HG02610 (cell line): Measurements from ENCODE around the gene PPP5C.
"Not testable (repeated sequence)": the region's sequence is repeated elsewhere in the genome, so short reads cannot be mapped to it uniquely, and the experiment has no call there.

ENCODE experiments used
- ATAC-seq: cut with Tn5 transposase; IDR thresholded peaks from one replicate; pipeline ENCODE4 v1.9.1; 2021; ENCODE audit warnings: mild to moderate bottlenecking, moderate library complexity; ENCODE audit not compliant: unreplicated experiment

Gene PPP5C

DNA sequence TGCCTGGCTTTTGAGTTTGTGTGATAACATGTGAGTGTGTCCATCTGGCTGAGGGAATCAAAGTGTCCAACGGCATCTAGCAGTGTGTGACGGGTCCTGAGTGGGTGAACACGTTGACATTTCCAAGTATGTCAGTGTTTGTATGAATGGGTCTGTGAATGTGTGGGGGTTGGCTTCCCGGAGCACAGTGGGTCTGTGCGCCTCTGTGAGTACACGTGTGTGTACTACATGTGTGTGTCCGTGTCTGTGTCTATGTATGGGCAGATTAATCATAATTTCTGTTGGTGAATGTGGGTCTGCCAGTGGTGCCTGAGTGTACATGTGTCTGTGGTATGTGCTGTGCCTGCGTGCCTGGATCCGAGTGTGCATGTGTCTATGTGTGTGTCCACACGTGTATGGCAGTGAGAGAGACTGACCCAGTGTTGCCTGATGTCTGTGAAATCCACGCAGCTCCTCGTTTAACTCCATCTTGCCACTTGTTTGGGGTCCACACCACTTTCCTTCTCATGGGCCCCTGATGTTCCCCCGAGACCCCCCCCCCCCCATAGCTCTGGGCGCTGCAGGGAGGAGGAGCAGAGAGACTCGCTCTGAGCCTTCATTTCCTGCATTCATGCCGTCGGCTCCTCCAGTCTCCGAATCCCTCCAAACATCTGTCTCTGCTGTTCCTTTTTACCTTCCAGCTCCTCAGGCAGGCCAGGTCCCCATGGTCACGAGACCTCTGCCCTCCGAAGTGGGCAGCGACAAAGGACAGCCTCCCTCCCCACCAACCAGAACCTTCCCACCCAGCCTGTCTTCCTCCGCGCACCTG, 61.2 kb downstream of the PPP5C start:
- ATAC-seq: no peak

DNA sequence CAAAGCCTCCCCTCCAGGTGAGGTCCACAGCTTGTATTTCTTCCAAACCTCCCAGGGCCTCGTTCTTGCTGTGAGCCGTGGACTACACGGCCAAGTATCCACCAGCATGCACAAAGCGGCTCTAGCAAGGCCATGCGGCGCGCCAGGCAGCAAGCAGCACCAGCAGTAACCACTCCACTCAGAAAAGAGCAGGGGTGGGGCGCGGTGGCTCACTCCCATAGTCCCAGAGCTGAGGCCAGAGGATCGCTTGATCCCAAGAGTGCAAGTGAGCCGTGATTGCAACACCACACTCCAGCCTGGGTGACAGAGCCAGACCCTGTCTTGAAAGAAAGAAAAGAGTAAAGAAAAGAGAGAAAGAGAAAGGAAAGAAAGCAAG, 61.8 kb downstream of the PPP5C start:
- no peak for ATAC-seq

DNA sequence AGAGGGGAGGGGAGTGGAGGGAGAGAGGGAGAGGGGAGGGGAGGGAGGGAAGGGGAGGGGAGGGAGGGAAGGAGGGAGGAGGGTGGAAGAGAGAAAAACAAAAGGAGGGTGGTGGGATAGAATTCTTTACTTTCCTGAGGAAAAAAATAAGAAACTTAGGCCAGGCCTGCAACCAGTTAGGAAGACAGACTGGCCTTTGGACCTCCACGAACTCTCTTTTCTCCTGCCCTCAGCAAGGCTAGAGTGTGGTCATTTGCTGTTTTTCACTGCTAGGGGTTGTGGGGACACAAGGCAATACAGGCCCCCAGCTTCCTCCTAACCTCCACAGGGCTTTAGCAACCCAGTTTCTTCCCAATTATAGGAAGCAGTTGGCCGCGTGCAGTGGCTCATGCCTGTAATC, 62.3 kb downstream of the PPP5C start:
- ATAC-seq: no peak

DNA sequence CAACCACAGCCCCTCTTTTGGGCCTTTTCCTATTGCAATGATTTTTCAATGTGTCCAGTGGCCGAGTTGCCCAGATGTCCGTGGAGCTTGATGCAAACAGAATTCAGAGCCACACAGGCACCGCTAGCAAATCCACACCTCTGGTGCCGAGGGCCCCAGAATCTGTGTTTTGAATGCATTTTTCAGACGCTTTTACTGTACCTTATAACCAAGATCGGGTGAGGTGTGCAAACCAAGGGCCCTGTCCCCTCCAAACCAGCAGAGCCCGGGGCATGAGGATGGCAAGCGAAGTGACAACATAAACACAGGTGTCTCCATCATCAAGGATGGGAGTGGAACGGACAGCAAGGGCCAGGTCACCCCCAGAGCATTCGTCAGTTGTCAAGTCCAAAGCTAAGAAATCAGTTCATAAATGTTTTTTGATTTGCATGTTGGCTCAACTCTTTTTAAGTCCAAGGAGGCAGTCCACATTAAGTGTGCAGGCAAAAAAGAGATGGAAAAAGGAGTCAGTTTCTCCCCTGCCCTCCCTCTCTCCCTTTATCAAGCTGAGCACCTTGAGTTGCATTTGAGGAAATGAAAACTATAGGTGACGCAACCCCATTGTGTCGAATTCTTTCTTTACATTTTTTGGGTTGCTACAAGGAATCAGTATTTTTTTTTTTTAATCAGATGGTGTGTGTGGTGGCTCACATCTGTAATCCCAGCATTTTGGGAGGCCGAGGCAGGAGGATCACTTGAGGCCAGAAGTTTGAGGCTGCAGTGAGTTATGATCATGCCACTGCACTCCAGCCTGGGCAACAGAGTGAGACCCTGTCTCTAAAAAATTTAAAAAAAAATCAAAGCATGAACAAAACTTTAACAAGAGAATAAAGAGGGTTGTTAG, 63.6 kb downstream of the PPP5C start:
- no peak for ATAC-seq

DNA sequence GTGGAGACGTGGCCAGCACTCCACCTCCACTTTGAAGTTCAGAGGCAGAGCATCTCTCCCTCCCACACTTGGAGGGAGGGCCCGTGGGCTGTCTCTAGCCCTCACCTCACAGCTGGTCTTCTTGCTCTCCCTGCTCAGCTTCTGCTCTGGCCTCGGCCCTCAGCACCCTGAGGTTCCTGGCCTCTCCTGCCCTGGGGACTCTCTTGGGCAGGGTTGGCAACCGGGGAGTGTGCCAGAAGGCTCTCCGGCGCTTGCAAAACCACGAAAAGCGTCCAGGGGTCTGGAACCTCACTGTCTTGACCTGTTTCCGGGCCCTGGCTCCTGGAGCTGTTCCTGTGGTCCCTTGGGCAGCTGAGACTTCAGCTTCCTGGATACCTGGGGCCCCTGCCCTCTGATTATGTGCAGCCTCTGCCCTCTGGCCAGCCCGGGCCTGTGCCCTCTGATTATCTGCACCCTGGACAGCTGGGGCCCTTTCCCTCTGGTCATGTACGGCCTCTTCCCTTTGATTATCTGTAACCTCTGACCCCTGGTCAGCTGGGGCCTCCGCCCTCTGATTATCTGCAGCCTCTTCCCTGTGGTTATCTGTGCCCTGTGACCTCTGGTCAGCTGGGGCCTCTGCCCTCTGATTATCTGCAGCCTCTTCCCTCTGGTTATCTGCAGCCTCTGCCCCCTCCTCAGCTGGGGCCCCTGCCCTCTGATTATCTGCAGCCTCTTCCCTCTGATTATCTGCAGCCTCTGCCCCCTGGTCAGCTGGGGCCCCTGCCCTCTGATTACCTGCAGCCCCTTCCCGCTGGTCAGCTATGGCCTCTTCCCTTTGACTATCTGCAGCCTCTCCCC, 64.4 kb downstream of the PPP5C start:
- ATAC-seq: no peak

DNA sequence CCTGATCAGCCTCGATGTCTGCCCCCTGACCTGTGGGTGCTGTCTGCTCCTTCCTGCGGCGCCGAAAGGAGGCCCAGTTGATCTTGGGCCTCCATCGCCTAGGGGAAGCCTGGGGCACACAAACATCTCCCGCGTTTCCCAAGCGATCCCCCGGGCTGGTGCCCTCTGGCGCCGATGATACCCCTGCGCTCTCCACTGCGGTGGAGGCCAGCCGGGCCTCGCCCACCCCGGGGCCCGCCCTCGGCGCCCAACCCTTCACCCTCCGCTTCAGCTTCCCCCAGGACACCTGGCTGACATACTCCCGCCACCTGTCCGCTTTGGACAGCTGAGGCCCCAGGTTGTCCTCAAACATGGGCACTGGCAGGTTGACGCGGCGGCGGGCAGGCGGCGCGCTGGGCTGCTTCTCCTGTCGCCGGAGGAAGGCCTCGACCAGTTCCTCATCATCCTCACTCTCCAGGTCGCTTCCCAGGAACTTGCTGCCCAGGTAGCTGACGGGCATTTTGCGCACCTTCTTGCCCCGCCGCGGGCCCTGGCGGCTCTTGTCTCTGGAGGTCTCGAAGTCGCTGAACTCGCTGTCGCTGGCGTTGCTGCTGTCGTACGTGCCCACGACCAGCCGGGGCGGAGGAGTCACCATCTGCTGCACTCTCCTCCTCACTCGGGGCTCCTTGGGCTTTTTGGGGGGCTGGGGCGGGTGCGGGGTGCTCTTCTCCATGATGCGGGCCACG, 65.2 kb downstream of the PPP5C start:
- ATAC-seq: no peak

DNA sequence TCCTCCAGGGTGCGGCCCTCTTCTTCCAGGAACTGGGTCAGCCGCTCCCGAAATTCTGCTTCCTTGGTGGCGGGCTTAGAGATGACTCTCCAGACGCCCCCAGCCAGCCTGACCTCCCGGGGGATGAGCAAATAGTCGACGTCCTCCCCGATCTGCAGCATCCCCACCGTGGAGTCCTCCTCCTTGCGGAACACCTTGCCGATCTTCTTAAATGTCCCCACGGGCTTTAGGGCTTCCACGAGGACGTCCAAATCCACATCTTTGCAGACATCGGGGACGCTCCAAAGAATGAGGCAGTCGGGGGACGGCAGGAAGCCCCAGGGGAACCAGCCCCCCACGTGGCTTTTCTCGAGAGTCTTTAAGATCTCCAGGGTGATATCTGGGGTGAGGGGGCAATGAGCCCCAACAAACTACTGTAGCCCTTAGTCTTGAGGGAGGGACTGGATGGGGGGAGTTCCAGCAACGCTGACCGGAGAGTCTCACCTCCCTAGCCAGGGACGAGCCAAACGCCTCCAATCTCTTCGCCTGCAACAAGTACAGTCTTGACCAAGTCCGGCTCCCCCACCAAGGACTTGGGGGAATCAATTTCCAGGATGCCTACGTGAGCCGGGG, 65.9 kb downstream of the PPP5C start:
- ATAC-seq: no peak

DNA sequence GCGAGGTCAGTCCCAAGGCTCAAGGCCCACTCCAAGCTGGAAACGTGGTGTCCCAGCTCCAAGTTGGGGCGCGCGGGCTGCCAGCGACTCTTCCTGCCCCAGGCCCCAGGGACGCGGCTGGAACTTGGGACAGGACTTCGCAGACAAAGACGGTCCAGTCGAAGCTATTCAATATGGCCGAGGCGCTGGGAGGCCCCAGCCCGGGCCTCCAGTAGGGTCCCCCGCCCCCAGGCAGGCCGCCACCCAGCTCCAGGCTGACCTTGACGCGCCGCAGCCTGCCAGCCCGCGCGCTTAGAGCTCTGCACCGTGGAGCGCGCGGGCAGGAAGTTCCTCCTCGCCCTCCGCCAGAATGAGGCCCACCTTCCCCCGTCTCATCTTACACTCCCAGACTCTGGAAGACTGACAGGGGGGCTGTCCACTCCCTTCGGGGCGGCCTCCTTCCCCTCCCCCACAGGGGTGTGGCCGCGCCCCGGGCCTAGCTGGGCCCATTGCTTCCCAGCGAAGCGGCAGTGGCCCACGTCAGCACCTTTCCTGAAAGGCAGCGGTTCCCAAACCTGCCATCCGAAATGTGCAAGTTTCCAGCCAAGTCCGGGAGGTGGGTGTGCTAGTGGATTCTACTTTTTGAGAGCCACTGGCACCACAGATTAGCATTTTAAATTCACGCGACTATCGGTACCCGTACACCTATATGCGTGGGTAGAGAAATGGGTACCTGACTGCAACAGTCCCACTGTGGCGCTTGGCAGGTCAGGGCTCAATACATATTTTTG, 66.6 kb downstream of the PPP5C start, which contains the start of gene CCDC8:
TSS of gene CCDC8 (minus strand) at position 303 of the 770 bp plus-strand sequence. CDS start 754 bp downstream, outside the sequence.
- ATAC-seq: no peak

DNA sequence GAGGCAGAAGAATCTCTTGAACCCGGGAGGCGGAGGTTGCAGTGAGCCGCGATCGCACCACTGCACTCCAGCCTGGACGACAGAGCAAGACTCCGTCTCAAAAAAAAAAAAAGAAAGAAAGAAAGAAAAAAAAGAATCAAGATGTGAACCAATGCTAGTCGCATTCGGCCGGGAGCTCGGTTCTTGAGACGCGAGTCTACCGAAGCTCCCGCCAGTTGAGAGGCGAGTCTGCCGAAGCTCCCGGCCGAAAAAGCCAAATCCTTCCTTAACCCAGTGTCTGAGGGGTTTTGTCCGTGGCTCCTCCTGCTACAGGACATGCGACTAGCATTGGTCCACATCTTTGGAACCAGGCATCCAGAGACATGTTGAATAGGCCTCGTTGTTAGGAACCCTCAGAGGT, 68.0 kb downstream of the PPP5C start:
- not testable (repeated sequence) for ATAC-seq

DNA sequence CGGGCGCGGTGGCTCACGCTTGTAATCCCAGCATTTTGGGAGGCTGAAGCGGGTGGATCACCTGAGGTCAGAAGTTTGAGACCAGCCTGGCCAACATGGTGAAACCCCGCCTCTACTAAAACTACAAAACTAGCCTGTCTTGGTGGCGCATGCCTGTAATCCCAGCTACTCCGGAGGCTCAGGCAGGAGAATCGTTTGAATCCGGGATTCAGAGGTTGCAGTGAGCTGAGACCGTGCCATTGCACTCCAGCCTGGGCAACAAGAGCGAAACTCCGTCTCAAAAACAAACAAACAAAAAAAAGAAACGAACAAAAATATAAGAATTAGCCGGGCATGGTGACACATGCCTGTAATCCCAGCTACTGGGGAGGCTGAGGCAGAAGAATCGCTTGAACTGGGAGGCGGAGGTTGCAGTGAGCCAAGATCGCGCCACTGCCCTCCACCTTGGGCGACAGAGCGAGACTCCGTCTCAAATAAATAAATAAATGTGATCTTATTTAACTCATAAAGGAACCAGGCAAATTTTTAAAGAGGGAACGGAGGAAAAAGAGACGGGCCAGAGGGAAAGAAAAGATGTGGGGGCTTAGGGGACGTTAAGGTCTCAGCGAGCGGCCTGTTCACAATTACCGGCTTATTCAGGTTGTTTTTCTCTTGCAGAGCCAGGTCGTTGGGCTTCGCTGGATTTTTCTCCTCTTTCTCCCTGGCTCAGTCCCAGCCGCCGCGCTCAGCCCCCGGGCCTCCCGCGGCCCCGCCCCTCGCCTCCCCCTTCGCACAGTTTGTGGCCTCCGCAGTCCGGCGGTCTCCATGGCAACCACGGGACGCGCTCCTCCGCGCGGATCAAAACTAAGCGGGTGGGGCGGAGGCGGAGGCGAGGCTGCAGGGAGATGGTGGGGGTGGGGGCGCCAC, 69.2 kb downstream of the PPP5C start:
- not testable (repeated sequence) for ATAC-seq

DNA sequence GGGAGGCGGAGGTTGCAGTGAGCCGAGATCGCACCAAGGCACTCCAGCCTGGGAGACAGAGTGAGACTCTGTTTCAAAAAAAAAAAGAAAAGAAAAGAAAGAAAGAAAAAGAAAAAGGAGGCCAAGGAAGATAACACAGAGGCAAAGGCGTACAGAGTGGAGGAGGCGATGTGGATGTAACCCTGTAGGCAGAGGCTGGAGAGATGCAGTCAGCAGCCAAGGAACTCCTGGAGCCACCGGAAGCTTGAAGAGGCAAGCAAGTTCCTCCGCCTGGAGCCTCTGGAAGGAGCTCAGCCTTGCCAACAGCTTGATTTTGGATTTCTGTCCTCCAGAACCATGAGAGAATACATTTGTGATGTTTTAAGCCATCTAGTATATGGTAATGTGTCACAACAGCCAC, 73.2 kb downstream of the PPP5C start:
- ATAC-seq: no peak

DNA sequence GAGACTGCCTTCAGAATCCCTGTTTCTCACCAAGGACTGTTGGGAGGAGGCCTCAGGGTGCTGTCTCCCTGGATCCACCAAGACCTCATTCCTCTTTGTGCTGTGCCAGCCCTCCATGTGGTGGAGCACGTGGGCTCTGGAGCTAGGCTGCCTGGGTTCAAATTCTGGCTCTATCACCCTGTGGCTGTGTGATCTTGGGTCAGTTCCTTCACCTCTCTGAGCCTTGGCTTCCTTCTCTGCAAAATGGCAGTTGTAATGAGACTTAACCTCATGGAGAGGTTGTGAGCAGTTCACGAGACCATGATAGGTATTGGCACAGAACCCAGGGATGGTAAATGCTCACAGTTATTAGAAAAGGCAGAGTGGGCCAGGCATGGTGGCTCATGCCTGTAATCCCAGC, 75.5 kb downstream of the PPP5C start:
- ATAC-seq: no peak

DNA sequence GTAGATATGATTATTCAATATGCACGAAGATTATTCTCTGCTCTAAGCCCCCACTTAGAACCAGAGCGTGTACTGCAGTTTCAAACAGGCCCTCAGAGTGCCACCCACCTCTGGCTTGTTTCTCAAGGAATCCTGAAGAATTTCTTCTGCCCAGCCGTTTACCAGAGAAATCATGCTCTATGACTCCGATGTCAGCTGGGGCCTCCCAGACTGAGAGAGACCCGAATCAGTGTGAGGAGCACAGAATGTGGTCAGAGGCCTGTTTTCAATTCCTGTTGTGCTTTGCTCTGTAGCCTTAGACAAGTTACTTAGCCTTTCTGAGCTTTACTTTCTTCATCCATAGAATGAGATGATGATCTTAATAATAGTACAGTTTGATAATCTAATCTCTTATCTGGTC, 76.3 kb downstream of the PPP5C start:
- no peak for ATAC-seq

DNA sequence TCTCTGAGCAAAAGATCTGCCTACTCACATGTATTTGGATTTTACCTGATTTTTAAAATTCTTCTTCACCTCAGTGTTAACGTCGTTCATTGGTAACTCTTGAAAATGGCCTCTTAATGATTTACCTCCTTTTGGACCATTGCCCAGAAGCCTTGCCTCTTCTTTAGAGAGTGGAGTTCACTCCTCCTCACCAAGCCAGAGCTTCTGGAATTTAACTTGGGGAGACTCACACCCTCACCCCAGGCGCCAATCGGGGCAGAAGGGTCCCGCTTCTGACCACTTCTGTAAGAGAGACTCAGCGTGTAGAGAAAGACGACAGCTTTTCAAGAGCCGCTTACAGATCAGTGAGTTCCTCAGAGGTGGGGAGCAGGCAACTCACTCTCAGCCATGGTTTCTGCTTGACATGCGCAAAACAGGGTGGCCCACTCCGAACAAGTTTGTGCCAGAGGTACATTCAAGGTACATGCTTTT, 79.2 kb downstream of the PPP5C start:
- ATAC-seq: no peak

DNA sequence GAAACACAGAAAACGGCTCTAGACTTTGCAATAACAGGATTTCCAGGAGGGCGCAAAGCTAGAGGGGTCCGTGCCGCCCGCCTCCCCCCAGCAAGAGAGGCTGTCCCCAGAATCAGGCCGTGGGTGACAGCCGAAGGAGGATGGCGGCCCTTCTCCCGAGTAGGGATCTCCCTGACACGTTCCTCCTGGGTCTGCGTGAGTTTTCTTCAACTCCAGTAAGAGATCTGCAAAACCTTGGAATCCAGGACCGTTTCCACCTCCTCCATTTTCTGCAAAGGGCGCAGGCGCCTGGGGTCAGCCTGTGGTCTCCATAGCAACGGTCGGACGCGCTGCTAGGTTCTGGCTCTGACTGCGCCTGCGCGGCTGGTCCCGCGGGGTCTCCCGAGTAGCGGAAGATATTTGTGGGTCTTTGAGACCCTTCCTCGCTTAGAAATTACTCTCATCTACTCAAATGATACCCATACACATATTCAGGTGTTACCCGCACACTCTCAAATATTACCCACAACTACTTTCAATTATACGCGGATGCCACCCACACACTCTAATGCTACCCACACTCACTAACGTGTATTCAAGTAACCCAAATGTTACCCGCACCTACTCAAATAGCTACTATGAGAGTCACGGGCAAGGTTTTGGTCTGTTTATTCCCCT, 79.7 kb downstream of the PPP5C start:
- no peak for ATAC-seq

DNA sequence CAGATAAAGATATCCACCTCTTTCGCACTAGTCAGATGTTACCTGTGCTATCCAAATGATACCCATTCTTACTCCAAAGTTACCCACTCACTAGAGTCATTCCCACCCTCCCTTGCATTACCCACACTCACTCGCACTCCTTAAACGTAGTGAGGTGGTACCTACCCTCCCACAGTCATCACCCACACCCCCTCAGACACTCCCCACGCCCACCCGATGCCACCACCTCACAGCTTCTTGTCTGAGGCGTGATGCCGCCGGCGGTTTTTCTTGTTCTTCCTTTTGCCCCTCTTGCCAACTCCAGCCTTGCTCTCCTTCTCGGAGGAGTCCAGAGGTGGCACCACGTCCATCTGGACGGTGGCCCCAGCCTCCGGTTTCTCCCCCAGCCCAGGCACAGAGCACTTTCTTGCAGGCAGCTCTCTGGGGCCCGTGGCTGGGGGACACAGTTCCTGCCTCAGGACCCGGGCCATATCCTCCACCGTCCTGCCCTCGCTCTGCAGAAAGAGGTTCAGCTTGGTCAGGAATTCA, 80.7 kb downstream of the PPP5C start:
- ATAC-seq: no peak
